GM23248 (cell line): ENCODE results near the gene CIAO3.

ENCODE experiments used
- EZH2 ChIP-seq: fragments of 200-600 bp; sonication (generic); IDR thresholded peaks from 2 replicates; pipeline ENCODE4 v1.6.1; 2018; ENCODE audit warnings: antibody characterized with exemption, mild to moderate bottlenecking; ENCODE audit not compliant: insufficient read depth, poor library complexity, severe bottlenecking
- EZH2phosphoT487 ChIP-seq: fragments of 200-600 bp; sonication (generic); IDR thresholded peaks from 2 replicates; pipeline ENCODE4 v1.6.1; 2018; ENCODE audit warnings: antibody characterized with exemption, moderate library complexity, mild to moderate bottlenecking, low read depth; ENCODE audit not compliant: insufficient read depth

- TF ChIP-seq EZH2 (no peak), EZH2phosphoT487 (no peak)
These were observed 9.9 kb downstream of the CIAO3 start for GRCh38 chr16:730666-731509.
